UCSD-AML1 (cell line): ENCODE data around the gene CADM1.

Experiments used
- DNase-seq: peaks from one replicate; lab custom pipeline; 2025; ENCODE audit not compliant: unreplicated experiment; lab: John Stamatoyannopoulos, UW

Gene CADM1

GRCh38 chr11:115217726-115218311, 286.4 kb downstream of the CADM1 start:
- no peak for DNase-seq

- DNase-seq: no peak
These were observed 288.3 kb downstream of the CADM1 start for GRCh38 chr11:115215694-115216617.

DNA sequence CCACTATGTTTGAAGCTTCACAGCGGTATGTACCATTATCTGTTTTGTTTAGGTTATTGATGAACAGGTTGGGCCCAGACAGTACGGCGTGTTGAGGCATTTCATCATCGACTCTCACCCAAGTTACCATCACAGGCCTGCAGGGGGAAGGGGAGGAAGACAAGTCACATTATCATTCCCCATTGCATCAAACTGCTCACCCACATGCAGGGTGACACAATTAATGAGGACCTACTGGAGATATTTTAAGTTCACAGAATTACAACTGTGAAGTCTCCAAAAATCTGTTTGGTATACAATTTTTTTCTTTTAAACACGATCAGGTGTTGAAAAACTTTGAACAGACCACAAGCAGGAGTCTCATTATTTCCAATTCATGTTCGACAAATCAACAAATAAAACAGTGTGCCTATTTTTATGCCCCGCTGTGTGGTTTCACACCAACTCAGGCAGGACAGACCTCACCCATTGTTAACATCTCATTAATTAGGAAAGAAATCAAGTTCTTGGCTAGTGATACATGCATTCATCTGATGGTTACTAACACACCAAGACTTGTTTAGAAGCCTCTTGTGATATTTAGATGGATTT, 289.5 kb downstream of the CADM1 start:
- no peak for DNase-seq

DNA sequence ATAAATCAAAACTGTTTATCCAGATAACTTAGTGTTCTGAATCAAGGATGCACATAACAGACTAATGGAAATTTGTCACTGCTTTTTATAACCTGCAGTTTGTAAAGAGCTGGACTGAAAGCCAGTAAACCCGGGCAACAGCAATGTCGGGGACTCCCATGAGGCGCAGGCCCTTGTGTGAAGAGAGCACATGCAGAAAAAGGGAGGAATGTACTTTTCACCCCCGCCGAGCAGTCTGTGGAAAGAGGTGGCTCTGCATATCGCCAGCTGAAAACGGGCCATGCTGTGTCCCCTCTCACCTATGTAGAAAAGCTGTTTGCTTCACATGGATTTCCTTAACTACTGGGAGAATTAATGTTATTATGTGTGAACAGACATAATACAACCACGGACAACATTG, 291.2 kb downstream of the CADM1 start:
- DNase-seq: no peak

GRCh38 chr11:115208808-115209259, 295.4 kb downstream of the CADM1 start:
- DNase-seq: no peak

- DNase-seq: no peak
These were observed 296.3 kb downstream of the CADM1 start for GRCh38 chr11:115207916-115208315.

- DNase-seq: no peak
These were observed 297.0 kb downstream of the CADM1 start for GRCh38 chr11:115207166-115207591.

DNA sequence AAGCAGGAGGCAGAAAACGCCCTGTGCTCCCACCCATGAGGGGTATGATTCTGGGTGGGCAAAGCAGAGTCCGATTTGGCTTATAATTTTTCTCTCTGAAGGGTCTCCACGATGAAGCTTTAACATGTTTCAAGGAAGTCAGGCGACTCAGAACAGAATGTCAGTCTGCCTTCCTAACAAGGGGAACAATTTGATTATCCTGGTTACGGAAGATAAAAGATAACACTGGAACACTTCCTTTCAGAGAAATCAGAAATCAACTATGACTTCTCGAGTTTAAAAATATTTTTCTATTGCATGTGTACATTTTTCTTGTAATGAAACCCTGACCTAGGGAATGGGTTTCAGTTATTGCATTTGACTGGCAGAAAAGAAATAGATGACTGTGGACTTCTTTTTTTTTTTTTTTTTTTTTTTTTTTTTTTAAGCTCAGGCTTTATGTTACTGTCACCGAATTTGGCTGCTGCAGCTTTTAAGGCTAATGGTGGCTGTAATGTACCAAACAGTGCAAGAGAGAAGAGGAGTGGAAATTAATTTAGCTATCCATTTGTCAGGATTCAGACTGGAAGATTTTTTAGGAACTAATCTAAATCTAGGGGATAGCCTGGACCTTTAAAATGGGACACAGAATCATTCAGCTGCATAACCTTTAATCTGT, 297.7 kb downstream of the CADM1 start:
- DNase-seq: no peak

DNA sequence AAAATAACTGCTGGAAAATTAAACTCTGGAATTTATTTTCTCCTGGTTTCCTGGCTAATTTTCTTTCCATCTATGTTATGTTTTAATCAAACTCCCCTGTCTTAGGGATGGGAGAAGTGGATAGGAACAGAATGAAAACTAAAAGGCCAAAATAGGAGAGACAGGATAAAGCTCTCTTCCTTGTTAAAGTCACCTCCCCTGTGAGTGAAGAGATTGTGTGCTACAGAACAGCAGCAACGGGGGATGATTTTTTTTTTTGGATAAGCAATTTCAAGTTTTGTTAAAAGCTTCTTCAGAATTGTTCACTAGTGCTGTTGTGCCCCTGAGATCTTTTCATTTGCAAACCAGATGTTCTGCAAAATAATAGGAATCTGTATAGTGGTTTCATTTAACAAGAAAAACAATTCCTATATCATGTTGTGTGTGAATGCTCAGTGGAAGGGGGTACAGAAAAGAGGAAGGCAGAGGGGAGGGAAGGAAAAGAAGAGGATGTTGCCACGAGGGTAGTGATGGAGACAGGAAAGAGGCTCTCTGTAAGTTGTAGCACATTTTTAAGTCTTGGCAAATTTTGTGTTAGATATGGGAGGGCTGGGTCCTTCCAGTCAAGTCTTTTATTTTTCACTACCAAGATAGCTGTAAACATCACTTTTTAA, 301.2 kb downstream of the CADM1 start:
- no peak for DNase-seq

DNA sequence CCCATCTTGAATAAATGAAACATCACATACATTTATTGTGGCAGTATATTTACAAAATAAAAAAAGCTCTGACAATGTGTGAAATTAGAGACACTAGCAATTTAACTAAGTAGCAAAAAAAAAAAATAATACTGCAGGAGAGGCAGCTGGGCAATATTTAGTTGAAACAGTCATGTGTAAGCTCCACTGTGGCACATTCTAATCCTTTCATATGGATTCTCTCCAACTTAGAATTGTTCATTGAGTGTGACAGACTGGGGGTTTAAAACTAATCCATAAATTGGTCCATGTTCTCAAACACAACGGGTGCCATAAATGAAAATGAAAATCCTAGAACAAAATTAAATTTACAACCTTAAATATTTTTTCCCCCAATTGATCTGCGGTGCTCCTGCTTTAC, 302.1 kb downstream of the CADM1 start:
- DNase-seq: no peak

DNA sequence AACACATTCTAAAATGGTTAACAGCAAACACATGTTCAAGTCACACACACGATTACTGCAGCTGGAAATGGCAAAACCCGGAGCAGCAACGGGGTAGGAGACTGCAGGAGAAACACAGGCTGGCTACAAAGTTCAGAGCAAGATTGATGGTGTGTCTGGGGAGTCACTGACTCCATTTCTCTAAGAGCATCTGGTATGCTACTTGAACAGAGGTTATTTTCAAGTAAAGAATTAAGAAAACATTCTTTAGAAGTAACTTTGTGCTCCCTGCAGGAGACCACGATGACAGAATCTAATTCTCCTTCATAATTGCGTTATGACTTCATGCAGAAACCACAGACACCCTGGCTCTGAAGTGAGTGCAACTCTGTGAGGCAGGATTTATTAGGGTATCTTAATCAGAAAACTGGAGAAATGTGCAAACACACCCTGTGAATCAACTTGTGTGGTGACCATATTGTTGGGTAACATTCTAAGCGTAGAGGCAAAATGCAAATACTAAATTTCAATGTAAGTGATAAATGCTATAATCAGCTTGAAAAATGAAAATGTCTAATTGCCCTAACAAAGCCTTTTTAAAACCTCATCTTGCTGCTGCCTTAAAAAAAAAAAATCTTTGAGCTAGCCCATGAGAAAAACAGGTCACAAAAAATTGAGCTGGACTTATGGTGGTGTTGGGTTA, 303.0 kb downstream of the CADM1 start:
- no peak for DNase-seq

GRCh38 chr11:115199481-115200069, 304.6 kb downstream of the CADM1 start:
- no peak for DNase-seq

DNA sequence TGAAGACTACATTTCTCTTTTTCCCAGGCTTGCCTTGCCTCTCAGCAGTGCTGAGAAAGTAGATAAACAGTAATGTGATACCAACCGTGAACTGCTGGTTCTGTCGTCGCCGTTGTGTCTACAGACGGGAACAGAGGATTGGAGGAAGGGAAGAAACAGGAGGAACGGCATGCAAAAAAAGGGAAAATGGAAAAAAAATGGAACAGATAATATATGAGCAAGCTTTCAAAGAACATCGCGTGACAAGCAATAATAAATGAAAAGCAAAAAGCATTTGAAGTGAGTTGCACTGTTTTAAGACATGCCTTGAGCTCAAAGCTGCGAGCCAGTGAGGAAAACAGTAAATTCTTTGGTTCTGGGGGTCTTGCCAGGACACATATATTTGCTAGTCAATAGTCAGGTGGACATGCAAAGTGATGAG, 305.9 kb downstream of the CADM1 start:
- DNase-seq: no peak

- DNase-seq: no peak
These were observed 306.8 kb downstream of the CADM1 start for GRCh38 chr11:115197433-115197832.

- no peak for DNase-seq
These were observed 307.2 kb downstream of the CADM1 start for GRCh38 chr11:115197031-115197430.

- no peak for DNase-seq
These were observed 309.5 kb downstream of the CADM1 start for GRCh38 chr11:115194802-115195110.

DNA sequence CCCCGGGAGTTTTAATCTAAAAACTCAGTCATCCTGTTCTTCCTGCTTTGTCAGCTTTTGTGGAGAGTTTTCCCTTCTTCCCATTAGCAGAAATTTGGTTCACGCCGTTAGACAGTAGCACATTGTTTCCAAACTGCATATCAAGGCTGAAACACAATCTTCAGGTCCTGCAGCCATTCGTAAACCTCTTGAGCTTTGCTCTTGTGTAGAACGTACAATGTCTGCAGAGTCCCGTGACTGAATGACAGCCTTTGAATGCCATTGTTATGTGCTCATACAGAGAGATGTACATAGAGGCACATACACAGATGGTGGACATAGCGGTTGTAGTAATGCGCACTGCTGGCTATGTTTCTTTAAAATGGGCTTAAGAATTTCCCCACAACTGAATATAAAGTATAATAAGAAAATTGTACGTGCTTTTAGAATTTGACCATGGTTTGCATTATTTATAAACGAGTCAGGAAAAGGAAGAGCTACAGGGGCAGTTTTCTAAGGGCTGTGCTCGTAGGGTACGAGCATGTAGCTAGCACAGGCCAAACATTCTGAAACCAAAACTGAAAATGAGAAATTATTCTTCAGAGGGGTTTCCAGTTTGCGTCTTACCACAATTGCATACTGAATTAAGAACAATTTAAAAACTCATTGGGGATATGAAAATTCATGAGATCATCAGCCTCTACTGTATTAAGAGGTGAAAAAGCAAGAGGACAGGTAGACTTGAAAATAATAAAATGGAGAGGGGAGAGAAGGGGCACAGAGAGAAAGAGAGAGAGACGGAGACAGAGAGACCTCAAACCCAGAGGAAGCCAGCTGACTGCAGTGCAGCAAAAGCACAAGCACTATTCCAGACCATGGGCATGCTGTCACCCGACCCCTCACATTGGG, 310.1 kb downstream of the CADM1 start:
- DNase-seq: no peak

GRCh38 chr11:115191761-115192160, 312.5 kb downstream of the CADM1 start:
- no peak for DNase-seq

- no peak for DNase-seq
These were observed 314.0 kb downstream of the CADM1 start for GRCh38 chr11:115190196-115190595.
